Tibial nerve (tissue), 4 donors: ENCODE data around the gene HIP1.

Source experiments
- EP300 ChIP-seq, 2 donors: sonication (generic); formaldehyde crosslinking; IDR thresholded peaks; one replicate each; pipeline ENCODE4 v1.6.1; 2017; ENCODE audit warnings: antibody characterized with exemption in 2 of 2, mild to moderate bottlenecking in 1 of 2
- POLR2A ChIP-seq, 2 donors: fragments of 450-650 bp; IDR thresholded peaks; one replicate each; pipeline ENCODE4 v1.6.1; 2017; ENCODE audit warnings: antibody characterized with exemption in 2 of 2, mild to moderate bottlenecking in 2 of 2, moderate library complexity in 2 of 2
- TF ChIP-seq, protein P1 (sequence below), 5 experiments: fragments of 200-600 bp in 3 of 5; fragments of 450-650 bp in 2 of 5; sonication (generic) in 3 of 5; IDR thresholded peaks; one replicate each; pipeline ENCODE4 v1.5.1; 2016 to 2019; ENCODE audit warnings: antibody characterized with exemption in 5 of 5, mild to moderate bottlenecking in 3 of 5, moderate library complexity in 2 of 5

DNA sequence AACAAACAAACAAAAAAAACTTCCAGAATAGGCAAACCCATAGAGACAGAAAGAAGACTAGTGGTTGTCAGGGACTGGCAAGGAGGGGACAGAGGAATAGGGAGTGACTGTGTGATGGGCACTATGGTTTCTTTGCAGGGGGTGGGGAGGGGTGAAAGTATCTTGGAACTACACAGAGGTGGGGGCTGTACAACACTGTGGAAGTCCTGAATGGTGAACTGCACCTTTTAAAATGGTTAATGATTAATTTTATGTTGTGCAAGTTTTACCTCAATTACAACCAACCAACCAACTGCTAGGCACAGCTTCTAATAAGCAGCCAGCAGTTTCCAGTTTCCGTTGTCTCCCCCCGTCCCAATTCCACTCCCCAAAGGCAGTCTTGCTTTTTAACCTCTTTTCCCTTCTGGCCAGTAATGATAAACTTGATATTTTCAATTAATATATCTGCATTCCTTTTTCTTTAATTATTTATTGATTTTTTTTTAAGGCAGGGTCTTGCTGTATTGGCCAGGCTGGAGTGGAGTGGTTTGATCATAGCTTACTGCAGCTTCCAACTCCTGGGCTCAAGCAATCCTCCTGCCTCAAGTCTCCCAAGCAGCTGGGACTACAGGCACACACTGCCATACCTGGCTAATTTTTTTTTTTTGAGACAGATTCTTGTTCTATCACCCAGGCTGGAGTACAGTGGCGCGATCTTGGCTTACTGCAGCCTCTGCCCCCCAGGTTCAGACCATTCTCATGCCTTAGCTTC, 46.8 kb downstream of the HIP1 start:
- TF ChIP-seq, protein P1, sequence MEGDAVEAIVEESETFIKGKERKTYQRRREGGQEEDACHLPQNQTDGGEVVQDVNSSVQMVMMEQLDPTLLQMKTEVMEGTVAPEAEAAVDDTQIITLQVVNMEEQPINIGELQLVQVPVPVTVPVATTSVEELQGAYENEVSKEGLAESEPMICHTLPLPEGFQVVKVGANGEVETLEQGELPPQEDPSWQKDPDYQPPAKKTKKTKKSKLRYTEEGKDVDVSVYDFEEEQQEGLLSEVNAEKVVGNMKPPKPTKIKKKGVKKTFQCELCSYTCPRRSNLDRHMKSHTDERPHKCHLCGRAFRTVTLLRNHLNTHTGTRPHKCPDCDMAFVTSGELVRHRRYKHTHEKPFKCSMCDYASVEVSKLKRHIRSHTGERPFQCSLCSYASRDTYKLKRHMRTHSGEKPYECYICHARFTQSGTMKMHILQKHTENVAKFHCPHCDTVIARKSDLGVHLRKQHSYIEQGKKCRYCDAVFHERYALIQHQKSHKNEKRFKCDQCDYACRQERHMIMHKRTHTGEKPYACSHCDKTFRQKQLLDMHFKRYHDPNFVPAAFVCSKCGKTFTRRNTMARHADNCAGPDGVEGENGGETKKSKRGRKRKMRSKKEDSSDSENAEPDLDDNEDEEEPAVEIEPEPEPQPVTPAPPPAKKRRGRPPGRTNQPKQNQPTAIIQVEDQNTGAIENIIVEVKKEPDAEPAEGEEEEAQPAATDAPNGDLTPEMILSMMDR (IDR thresholded peaks at IDR 0.05) = no peak
- TF ChIP-seq POLR2A (IDR thresholded peaks at IDR 0.05) = no peak
- TF ChIP-seq EP300 (IDR thresholded peaks at IDR 0.05) = no peak
